ENCODE measurements around the gene TCERG1L. TPM values are rescaled to one million over a fixed set of nuclear protein-coding genes. Genes with fewer than 3 reads are reported as not detected.

The TCERG1L gene
- total RNA-seq, 1 donor from 2014 or later, result 0.05 TPM

DNA sequence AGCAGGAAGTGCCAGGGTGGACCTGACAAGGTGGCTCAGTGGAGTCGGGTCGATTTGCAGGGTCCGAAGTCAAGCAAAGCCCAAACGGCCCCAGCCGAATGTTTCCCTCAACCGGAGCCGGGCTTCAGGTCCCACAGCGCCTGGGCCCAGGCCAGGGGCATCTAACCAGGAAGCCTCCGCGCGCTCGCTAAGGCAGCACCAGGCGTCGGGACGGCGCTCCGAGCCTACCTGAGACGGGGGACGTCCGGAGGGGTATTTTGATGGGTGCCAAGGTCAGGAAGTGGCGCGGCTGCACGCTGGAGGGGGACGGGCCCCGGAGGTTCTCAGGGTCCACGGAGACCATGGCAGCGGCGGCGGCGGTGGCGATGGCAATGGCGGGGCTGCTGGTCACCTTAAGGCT is 51.5 kb downstream of the TCERG1L start:
- Mint-ChIP-seq H3K27ac (no peak overlapping the region), H3K9me3 (no peaks in the 10 kb centered on the region), H3K27me3 (ENCODE audit: insufficient read depth) (no peaks in the 10 kb centered on the region), H3K36me3 (ENCODE audit: low read depth) (no peaks in the 10 kb centered on the region), H3K4me3 (no peak overlapping the region), H3K4me1 (ENCODE audit: low read depth) (no peaks in the 10 kb centered on the region)
- DNase-seq (ENCODE audit: low spot score), result no peak
- intact Hi-C loops (cut with micrococcal nuclease), result no loop called here

DNA sequence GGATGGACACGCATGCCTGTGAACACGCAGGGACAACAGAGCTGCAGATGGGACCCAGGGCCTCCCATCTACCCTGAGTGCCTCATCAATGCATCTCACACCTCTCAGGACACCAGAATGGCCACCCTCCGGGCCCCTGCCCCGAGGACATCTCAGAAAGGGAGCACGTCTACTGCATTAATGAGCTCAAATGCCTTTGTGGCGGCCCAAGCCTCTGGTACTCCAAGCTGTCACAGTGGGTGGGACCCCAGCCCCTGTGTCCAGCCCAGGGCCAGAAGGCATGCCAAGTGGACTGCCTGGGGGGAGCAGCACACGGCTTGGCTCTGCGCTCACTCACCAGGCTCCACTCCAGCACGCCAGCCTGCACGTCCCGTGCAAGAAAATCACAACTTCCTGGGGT is 52.0 kb downstream of the TCERG1L start:
- no peak for DNase-seq (ENCODE audit: low spot score)
- Mint-ChIP-seq H3K27me3 (ENCODE audit: insufficient read depth) (no peaks in the 10 kb centered on the region), H3K36me3 (ENCODE audit: low read depth) (no peaks in the 10 kb centered on the region), H3K27ac (no peak overlapping the region), H3K4me3 (no peak overlapping the region), H3K9me3 (no peaks in the 10 kb centered on the region), H3K4me1 (ENCODE audit: low read depth) (no peaks in the 10 kb centered on the region)
- intact Hi-C loops (cut with micrococcal nuclease), result no loop called here

DNA sequence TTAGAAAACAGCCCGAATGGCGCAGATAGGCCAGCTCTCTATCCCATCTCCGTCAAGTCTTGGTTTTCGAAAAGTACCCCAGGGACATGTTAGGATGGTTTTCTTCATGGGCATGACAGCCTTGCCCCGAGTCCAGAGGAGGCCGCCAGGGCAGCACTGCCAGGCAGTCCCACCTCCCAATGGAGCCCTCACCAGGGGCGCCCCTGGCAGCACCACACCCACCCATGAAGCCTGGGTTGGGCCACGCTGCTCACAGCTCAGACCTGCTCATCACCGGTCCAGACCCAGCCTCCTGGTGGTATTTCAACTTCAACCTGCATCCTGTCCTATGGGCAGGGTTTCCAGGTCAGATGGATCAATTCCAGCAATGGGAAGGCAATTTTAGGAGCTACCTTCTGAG is 53.3 kb downstream of the TCERG1L start:
- Mint-ChIP-seq H3K4me3 (no peak overlapping the region), H3K36me3 (ENCODE audit: low read depth) (no peaks in the 10 kb centered on the region), H3K27ac (no peak overlapping the region), H3K27me3 (ENCODE audit: insufficient read depth) (no peaks in the 10 kb centered on the region), H3K9me3 (no peaks in the 10 kb centered on the region), H3K4me1 (ENCODE audit: low read depth) (no peaks in the 10 kb centered on the region)
- intact Hi-C loops (cut with micrococcal nuclease), result no loop called here
- DNase-seq (ENCODE audit: low spot score), result no peak

DNA sequence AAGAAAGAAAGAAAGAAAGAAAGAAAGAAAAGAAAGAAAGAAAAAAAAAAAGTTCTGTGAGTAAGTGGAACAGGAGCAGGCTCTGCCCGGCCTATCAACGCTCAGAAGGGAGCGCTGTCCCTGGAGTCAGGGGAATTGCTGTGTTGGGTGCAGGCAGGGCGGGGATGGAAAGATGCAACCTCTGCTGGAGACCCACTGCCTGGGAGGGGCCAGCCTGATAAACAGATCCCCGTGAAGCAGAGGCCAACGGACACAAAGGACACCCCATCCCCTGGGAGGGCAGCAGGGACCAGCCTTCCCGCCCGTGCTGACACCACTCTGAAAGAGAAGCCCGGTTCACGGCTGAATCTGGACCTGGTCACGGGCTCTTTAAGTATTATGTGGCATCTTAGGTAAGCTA is 54.5 kb downstream of the TCERG1L start:
- no peaks in the 10 kb centered on the region for H3K27me3 Mint-ChIP-seq (ENCODE audit: insufficient read depth)
- no peak overlapping the region for H3K27ac Mint-ChIP-seq
- no peaks in the 10 kb centered on the region for H3K4me1 Mint-ChIP-seq (ENCODE audit: low read depth)
- H3K4me3 Mint-ChIP-seq, result no peak overlapping the region
- DNase-seq (ENCODE audit: low spot score), result no peak
- H3K9me3 Mint-ChIP-seq, result no peaks in the 10 kb centered on the region
- no peaks in the 10 kb centered on the region for H3K36me3 Mint-ChIP-seq (ENCODE audit: low read depth)
- intact Hi-C loops (cut with micrococcal nuclease), result no loop called here

DNA sequence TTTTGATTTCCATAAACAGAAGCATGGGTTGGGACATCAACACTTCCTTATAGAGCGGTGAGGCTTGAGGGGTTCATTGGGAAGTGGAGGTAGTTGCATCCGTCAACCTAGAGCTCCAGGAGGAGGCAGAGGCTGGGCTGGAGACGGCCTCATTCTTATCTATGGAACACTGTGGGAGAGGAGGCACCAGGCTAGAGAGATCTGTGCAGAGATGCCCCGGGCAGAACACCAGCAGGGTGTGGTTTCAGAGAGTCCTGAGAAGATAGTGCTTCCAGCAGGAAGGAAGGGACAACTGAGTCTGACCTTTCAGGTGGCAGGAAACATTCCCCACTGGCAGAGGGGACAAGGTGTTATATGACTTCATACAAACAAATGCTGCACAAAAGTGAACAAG is 56.7 kb downstream of the TCERG1L start:
- H3K27me3 Mint-ChIP-seq (ENCODE audit: insufficient read depth), result peaks cover 2% of the 10 kb centered on the region
- no peaks in the 10 kb centered on the region for H3K36me3 Mint-ChIP-seq (ENCODE audit: low read depth)
- H3K4me3 Mint-ChIP-seq, result no peak overlapping the region
- intact Hi-C loops (cut with micrococcal nuclease), result no loop called here
- H3K4me1 Mint-ChIP-seq (ENCODE audit: low read depth), result no peaks in the 10 kb centered on the region
- DNase-seq (ENCODE audit: low spot score), result no peak
- no peaks in the 10 kb centered on the region for H3K9me3 Mint-ChIP-seq
- no peak overlapping the region for H3K27ac Mint-ChIP-seq

GRCh38 chr10:131253931-131254858 is 57.3 kb downstream of the TCERG1L start:
- no peak for DNase-seq (ENCODE audit: low spot score)
- H3K36me3 Mint-ChIP-seq (ENCODE audit: low read depth), result no peaks in the 10 kb centered on the region

DNA sequence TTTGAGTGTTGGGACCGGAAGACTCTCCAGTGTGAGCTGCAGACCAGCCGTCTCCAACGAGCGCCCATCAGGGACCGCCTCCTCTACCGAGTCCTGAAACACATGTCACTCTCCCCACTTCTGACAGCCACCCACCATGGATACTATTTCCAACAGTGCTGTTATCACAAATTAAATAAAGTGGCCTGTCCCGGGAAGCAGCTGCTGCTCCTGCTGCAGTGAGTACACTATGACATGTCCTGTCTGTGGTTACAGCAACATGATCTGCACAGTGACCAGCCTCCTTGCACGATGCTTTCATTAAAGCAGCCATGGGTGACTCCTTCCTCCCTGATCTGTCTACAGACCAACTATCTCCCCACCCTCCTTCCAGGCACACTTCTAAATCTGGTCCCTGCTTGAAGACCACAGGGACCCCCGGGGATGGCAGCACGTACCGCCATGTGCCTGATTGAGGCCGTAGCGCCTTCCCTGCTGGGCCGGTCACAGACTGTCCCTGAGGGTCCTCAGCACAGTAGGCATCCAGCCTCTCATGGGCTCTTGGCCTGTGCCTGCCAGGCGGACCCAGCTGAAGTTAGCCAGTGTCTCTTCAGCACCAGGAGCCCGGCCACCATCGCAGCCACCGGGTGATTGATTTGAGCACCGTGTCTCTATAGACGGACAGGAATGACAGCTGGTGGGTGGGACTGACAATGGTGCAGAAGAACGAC is 58.8 kb downstream of the TCERG1L start:
- intact Hi-C loops (cut with micrococcal nuclease), result no loop called here
- no peaks in the 10 kb centered on the region for H3K9me3 Mint-ChIP-seq
- no peaks in the 10 kb centered on the region for H3K36me3 Mint-ChIP-seq (ENCODE audit: low read depth)
- no peak for DNase-seq (ENCODE audit: low spot score)
- no peak overlapping the region for H3K27ac Mint-ChIP-seq
- H3K27me3 Mint-ChIP-seq (ENCODE audit: insufficient read depth), result peaks cover 2% of the 10 kb centered on the region
- H3K4me3 Mint-ChIP-seq, result no peak overlapping the region
- H3K4me1 Mint-ChIP-seq (ENCODE audit: low read depth), result no peaks in the 10 kb centered on the region

More at GRCh38 chr10:131253931-131254858, 57.3 kb downstream of the TCERG1L start:
- no peak overlapping the region for H3K4me3 Mint-ChIP-seq
- H3K27ac Mint-ChIP-seq, result no peak overlapping the region
- no peaks in the 10 kb centered on the region for H3K4me1 Mint-ChIP-seq (ENCODE audit: low read depth)
- H3K27me3 Mint-ChIP-seq (ENCODE audit: insufficient read depth), result peaks cover 2% of the 10 kb centered on the region
- intact Hi-C loops (cut with micrococcal nuclease), result no loop called here
- no peaks in the 10 kb centered on the region for H3K9me3 Mint-ChIP-seq

GRCh38 chr10:131251146-131251541 is 60.4 kb downstream of the TCERG1L start:
- H3K27me3 Mint-ChIP-seq (ENCODE audit: insufficient read depth), result peaks cover 2% of the 10 kb centered on the region
- no peak for DNase-seq (ENCODE audit: low spot score)
- H3K4me1 Mint-ChIP-seq (ENCODE audit: low read depth), result no peaks in the 10 kb centered on the region
- H3K27ac Mint-ChIP-seq, result no peak overlapping the region
- no peaks in the 10 kb centered on the region for H3K36me3 Mint-ChIP-seq (ENCODE audit: low read depth)
- no peaks in the 10 kb centered on the region for H3K9me3 Mint-ChIP-seq
- H3K4me3 Mint-ChIP-seq, result no peak overlapping the region
- intact Hi-C loops (cut with micrococcal nuclease), result no loop called here

DNA sequence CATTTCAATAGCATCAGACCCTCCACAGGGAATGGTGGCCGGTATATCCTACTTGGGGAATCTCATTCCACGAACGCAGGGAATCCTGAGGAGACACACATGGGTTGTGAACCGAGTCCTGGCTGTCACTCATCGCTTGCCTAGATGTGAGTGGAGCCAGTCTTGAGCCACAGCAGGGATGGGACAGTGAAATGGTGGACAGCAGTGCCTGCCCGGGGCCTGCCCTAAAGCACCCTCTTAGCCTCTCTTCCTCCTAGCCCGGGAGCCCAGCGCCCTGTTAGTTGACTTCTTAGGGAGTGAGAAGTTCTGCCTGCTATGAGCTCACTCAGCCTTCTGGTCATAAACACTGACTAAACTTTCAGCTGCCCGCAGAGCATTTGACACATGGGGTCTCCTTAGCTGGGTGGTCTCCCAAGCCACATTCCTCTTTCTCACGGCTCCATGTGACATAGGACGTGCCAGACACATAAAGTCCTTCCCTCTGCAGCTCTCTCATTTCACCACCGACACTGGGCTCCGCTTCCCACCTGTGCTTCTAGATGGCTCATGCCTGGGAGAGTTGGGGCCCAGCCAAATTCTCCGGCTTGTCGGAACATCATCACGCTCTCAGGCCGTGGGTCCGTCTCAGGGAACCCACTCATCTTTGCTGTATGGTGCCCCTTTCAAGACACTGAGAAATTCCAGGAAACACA is 60.9 kb downstream of the TCERG1L start:
- no peaks in the 10 kb centered on the region for H3K4me1 Mint-ChIP-seq (ENCODE audit: low read depth)
- H3K4me3 Mint-ChIP-seq, result no peak overlapping the region
- no peak overlapping the region for H3K27ac Mint-ChIP-seq
- no peaks in the 10 kb centered on the region for H3K9me3 Mint-ChIP-seq
- peaks cover 2% of the 10 kb centered on the region for H3K27me3 Mint-ChIP-seq (ENCODE audit: insufficient read depth)
- no peak for DNase-seq (ENCODE audit: low spot score)
- no peaks in the 10 kb centered on the region for H3K36me3 Mint-ChIP-seq (ENCODE audit: low read depth)
- intact Hi-C loops (cut with micrococcal nuclease), result no loop called here

DNA sequence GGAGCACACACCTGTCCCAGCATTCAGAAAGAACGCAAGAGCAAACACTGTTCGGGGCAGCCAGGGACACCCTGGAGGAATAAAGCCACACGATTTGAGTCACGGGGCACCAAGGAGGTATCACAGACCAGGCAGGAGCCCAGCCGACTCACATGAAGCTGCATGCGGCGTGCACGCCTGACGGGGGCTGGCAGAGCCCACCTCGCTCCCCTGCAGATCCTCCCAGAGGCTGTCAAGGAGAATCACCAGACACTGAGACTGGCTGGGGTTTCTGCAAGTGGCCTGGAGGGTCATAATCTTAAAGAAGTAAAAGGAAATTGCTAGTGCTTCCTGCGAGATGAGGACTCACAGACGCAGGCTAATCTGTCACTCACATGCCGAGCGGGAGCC is 61.6 kb downstream of the TCERG1L start:
- no peaks in the 10 kb centered on the region for H3K4me1 Mint-ChIP-seq (ENCODE audit: low read depth)
- intact Hi-C loops (cut with micrococcal nuclease), result no loop called here
- peaks cover 2% of the 10 kb centered on the region for H3K27me3 Mint-ChIP-seq (ENCODE audit: insufficient read depth)
- no peak overlapping the region for H3K27ac Mint-ChIP-seq
- no peaks in the 10 kb centered on the region for H3K36me3 Mint-ChIP-seq (ENCODE audit: low read depth)
- DNase-seq (ENCODE audit: low spot score), result no peak
- H3K4me3 Mint-ChIP-seq, result no peak overlapping the region
- no peaks in the 10 kb centered on the region for H3K9me3 Mint-ChIP-seq

DNA sequence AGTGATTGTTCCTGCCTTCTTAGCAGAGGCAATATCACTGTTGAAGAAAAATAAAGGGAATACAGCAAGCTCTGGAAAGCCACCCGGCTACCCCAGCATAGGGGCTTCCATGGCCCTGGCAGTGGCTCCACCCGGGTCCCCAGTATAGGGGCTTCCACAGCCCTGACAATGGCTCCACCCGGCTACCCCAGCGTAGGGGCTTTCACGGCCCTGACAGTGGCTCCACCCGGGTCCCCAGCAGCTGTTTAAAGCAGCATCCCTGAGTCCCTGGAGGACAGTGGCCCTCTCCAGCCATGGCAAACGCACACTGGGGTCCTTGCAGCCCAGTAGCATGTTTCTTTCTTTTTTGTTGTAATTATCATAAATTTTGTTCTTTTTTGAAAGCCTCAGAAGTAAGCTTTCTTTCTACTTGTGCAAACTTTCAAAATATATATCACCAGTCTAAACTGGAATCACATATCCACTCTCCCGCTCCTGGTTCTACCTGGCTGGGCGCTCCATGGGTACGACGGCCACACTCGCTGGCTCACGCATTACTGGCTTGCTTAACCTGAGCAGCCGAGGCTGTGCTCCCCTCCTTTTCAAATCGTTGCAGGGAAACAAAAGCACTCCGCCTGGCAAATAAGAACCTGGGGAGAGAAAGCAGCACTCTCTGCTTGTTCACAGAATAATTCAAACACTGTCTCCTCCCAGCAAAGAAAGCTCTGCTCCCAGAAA is 62.1 kb downstream of the TCERG1L start:
- Mint-ChIP-seq H3K27me3 (ENCODE audit: insufficient read depth) (peaks cover 2% of the 10 kb centered on the region), H3K4me3 (no peak overlapping the region), H3K4me1 (ENCODE audit: low read depth) (no peaks in the 10 kb centered on the region), H3K36me3 (ENCODE audit: low read depth) (no peaks in the 10 kb centered on the region), H3K9me3 (no peaks in the 10 kb centered on the region), H3K27ac (no peak overlapping the region)
- DNase-seq (ENCODE audit: low spot score), result no peak
- intact Hi-C loops (cut with micrococcal nuclease), result no loop called here

DNA sequence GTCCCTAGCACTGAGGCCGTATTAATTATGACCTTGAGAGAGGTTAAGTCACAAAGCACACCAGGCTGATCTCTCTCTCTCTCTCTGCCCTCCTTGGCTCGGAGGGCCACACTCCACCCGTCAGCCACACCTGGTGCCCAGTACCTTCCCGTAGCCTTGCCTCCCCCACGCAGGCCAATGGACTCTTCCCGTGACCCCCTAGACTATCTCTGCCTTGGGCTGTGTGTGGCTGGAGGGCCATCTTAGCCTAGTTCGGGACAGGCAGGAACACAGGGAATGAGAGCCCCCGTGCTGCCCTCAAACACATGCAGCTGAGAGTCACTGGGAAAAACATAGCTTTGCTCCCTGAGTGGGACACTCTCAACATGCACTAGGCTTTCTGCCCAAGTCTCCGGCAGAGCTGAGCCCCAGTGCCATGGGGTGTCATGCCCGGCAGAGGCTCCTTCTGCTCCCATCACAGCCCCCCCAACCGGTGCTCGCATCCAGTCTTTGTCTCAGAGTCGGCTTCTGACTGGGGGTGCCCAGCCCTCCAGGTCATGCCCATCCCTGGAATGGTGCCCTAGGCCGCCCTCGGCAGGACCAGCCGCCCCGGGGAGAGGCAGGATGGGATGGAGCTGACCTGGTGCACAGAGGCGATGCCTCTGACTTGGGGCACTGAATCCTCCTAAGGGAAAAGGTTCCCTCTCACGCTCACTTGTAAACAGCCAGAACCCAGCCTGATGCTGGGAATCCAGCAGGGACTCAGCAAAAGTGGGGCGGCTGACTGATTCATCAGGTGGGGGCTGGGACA is 63.0 kb downstream of the TCERG1L start:
- Mint-ChIP-seq H3K27me3 (ENCODE audit: insufficient read depth) (peaks cover 2% of the 10 kb centered on the region), H3K4me3 (no peak overlapping the region), H3K4me1 (ENCODE audit: low read depth) (no peaks in the 10 kb centered on the region), H3K36me3 (ENCODE audit: low read depth) (no peaks in the 10 kb centered on the region), H3K9me3 (no peaks in the 10 kb centered on the region), H3K27ac (no peak overlapping the region)
- no peak for DNase-seq (ENCODE audit: low spot score)
- intact Hi-C loops (cut with micrococcal nuclease), result no loop called here

All from activated T-helper 1 cell treated with anti-CD3 and anti-CD28 coated beads, Interleukin-12 subunit alpha, Interleukin-12 subunit beta, Interleukin-2, Interleukin-4 antibody, amounts not matched to agents 30 ng/mL and 10 ng/mL and 1 ng/mL, durations not matched to agents 14 hours and 24 hours and 36 hours (primary cell).